SK-N-SH (cell line): ENCODE data around the gene NUMB. TPM values are rescaled to one million over a fixed set of nuclear protein-coding genes. Genes with fewer than 3 reads are reported as not detected.

Source experiments
- CTCF ChIA-PET: fragments of 300-600, 350-600 bp; formaldehyde crosslinking; extraction: SDS; loops from one replicate; lab custom pipeline; 2021; lab: Yijun Ruan, JAX
- POLR2A ChIA-PET: fragments of 350-600 bp; sonication (Branson Sonifier 250); formaldehyde crosslinking; extraction: SDS; loops from one replicate; lab custom pipeline; 2020; ENCODE audit warnings: antibody characterized with exemption, inconsistent platforms; lab: Yijun Ruan, JAX
- DNase-seq: peaks from one replicate; pipeline ENCODE4 v3.0.0; 2012
- H2AFZ ChIP-seq: fragments of 200-600 bp; sonication (generic); 2 replicates; pipeline ENCODE4 v1.8.1; 2016; ENCODE audit warnings: antibody characterized with exemption, mild to moderate bottlenecking, low read depth
- H3F3A ChIP-seq: fragments of 200-600 bp; sonication (generic); replicated peaks from 2 replicates; pipeline ENCODE3; 2016; ENCODE audit warnings: antibody characterized with exemption, mild to moderate bottlenecking; ENCODE audit not compliant: insufficient read depth
- H3K27ac ChIP-seq, 2 experiments: fragments of 200-500 bp in 1 of 2; fragments of 200-600 bp in 1 of 2; sonication (Bioruptor generic) in 1 of 2; sonication (generic), shearing (Covaris generic) in 1 of 2; 2 replicates each; pipeline versions ENCODE4 v1.5.1 to v1.6.1; 2014 to 2016; ENCODE audit warnings: low read depth in 2 of 2, inconsistent platforms in 1 of 2, low read length in 1 of 2, mild to moderate bottlenecking in 1 of 2, mixed read lengths in 1 of 2
- H3K27me3 ChIP-seq: fragments of 200-600 bp; sonication (generic), shearing (Covaris generic); 2 replicates; pipeline ENCODE4 v1.6.1; 2016; ENCODE audit warnings: mixed run types; ENCODE audit not compliant: insufficient read depth
- H3K36me3 ChIP-seq, 2 experiments: fragments of 200-500 bp in 1 of 2; fragments of 200-600 bp in 1 of 2; sonication (Bioruptor generic) in 1 of 2; sonication (generic) in 1 of 2; replicated peaks in 1 of 2; 2 replicates each; pipeline versions ENCODE3 to v1.5.1; 2014 to 2016; ENCODE audit warnings: low read length in 1 of 2, mild to moderate bottlenecking in 1 of 2; ENCODE audit not compliant: insufficient read depth in 2 of 2, control insufficient read depth in 1 of 2
- H3K4me1 ChIP-seq, 2 experiments: fragments of 200-500 bp in 1 of 2; fragments of 200-600 bp in 1 of 2; sonication (Bioruptor generic) in 1 of 2; sonication (generic), shearing (Covaris generic) in 1 of 2; 2 replicates each; pipeline versions ENCODE4 v1.5.1 to v1.6.1; 2014 to 2016; ENCODE audit warnings: low read depth in 1 of 2, low read length in 1 of 2, mixed run types in 1 of 2; ENCODE audit not compliant: insufficient read depth in 2 of 2, control insufficient read depth in 1 of 2
- H3K4me2 ChIP-seq: fragments of 200-600 bp; sonication (generic), shearing (Covaris generic); 2 replicates; pipeline ENCODE4 v1.6.1; 2017; ENCODE audit warnings: mixed run types
- H3K4me3 ChIP-seq, 2 experiments: fragments of 200-500 bp in 1 of 2; fragments of 200-600 bp in 1 of 2; sonication (Bioruptor generic) in 1 of 2; sonication (generic), shearing (Covaris generic) in 1 of 2; 2 replicates each; pipeline versions ENCODE4 v1.5.1 to v1.8.1; 2014 to 2016; ENCODE audit warnings: low read depth in 2 of 2, inconsistent platforms in 1 of 2, low read length in 1 of 2, mild to moderate bottlenecking in 1 of 2, mixed read lengths in 1 of 2, moderate library complexity in 1 of 2
- H3K79me2 ChIP-seq: fragments of 200-600 bp; sonication (generic); 2 replicates; pipeline ENCODE4 v1.8.1; 2017; ENCODE audit warnings: mild to moderate bottlenecking; ENCODE audit not compliant: insufficient read depth
- H3K9ac ChIP-seq: fragments of 200-600 bp; sonication (generic); 2 replicates; pipeline ENCODE4 v1.6.1; 2017; ENCODE audit warnings: mixed run types
- H3K9me2 ChIP-seq: fragments of 200-600 bp; sonication (generic); 2 replicates; pipeline ENCODE4 v1.6.1; 2017; ENCODE audit warnings: mixed run types
- H3K9me3 ChIP-seq: fragments of 200-600 bp; sonication (generic); 2 replicates; pipeline ENCODE4 v1.6.1; 2017; ENCODE audit warnings: mixed run types, mild to moderate bottlenecking, moderate library complexity
- H4K20me1 ChIP-seq: fragments of 200-600 bp; sonication (generic); 2 replicates; pipeline ENCODE4 v1.6.1; 2017; ENCODE audit warnings: mild to moderate bottlenecking, mixed run types; ENCODE audit not compliant: insufficient read depth
- ELF1 ChIP-seq: IDR thresholded peaks from 2 replicates; pipeline ENCODE4 v1.4.0; 2012
- EZH2phosphoT487 ChIP-seq: fragments of 200-600 bp; sonication (generic); IDR thresholded peaks from 2 replicates; pipeline ENCODE4 v1.6.1; 2017; ENCODE audit warnings: low read depth, mixed run types, mild to moderate bottlenecking, antibody characterized with exemption, moderate library complexity, borderline replicate concordance
- FOXJ3 ChIP-seq: sonication (generic); formaldehyde crosslinking; IDR thresholded peaks from 2 replicates; pipeline ENCODE4 v1.5.1; 2020; ENCODE audit warnings: mild to moderate bottlenecking, missing genetic modification reagents
- GABPA ChIP-seq: IDR thresholded peaks from 2 replicates; pipeline ENCODE4 v1.4.0; 2012; ENCODE audit warnings: low read depth, mild to moderate bottlenecking
- NFIC ChIP-seq: IDR thresholded peaks from 2 replicates; pipeline ENCODE4 v1.4.0; 2012; ENCODE audit warnings: borderline replicate concordance
- RAD21 ChIP-seq: IDR thresholded peaks from 2 replicates; pipeline ENCODE4 v1.6.1; 2012; ENCODE audit warnings: mild to moderate bottlenecking, low read length
- RXRA ChIP-seq: IDR thresholded peaks from 2 replicates; pipeline ENCODE4 v1.4.0; 2012; ENCODE audit warnings: low read depth, mild to moderate bottlenecking, borderline replicate concordance
- SIN3A ChIP-seq: IDR thresholded peaks from 2 replicates; pipeline ENCODE4 v1.6.1; 2012; ENCODE audit warnings: low read depth, mild to moderate bottlenecking, low read length, moderate library complexity, borderline replicate concordance
- TCF12 ChIP-seq: IDR thresholded peaks from 2 replicates; pipeline ENCODE4 v1.4.0; 2012
- WGBS: methylation state at CpG from one replicate; pipeline ENCODE4 v1.1.6; 2017; ENCODE audit warnings: low lambda C conversion rate; 5-methylcytosine and 5-hydroxymethylcytosine counted together
- polyA plus RNA-seq, 3 experiments: library from polyadenylated mRNA; depleted of rRNA; stranded (reverse); fragments of >200 nt; gene quantifications; 2 replicates each; pipeline ENCODE4 v1.2.3, GENCODE V29; 2012
- TF ChIP-seq, protein P1 (sequence below): fragments of 150-350 bp; IDR thresholded peaks from 2 replicates; pipeline ENCODE4 v1.6.1; 2017; ENCODE audit warnings: antibody characterized with exemption, low read length, low read depth, borderline replicate concordance
- TF ChIP-seq, protein P2 (sequence below): IDR thresholded peaks from 2 replicates; pipeline ENCODE4 v1.4.0; 2012; ENCODE audit warnings: low read depth

Gene NUMB
- polyA plus RNA-seq, 1 of the 3 experiments (the other 2 are of a cell fraction), result 58.4 TPM

DNA sequence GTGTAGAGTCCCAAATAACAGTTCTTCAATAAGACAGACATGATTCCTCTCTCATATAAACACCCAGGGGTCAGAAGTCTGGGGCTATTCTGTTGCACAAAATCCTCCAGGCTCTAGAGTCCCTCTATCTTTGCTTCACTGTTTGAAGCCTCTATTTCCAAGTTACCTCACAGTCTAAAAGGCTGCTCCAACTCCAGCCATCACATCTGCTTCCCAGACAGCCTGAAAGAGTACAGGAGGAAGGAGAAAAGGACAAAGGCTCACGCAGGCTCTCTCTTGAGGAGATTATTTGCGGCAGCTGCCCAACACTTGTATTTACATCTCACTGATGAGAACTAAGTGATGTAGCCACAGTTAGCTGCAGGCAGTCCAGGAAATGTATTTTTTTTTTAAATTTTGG lies 214.6 kb downstream of the NUMB start (continued):
- no peak for TF ChIP-seq FOXJ3
- no peak for TF ChIP-seq ELF1
- TF ChIP-seq, all 33 proteins: peak for 0

DNA sequence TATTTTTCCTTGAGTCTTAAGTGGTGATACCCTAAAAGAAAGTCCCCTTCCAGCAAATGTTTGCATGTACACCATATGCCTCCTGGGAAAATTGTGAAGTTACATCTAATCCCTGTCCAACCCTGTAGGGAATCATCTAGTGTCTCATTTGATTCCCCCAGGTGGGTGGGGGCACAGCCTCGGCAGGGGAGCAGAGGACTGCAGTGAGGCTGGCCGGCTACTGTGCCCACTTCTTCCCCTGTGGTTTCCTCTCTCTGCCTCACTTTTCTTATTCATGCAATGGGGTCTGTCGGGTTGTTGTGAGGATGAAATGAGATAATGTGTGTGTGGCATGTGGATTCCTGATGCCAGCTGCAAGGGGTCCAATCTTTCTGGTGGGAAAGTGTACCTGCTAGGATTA lies 215.0 kb downstream of the NUMB start:
- no peak overlapping the region for H2AFZ ChIP-seq
- H3K9me3 ChIP-seq, result no peaks in the 10 kb centered on the region
- ChIA-PET CTCF (interaction anchor here (0.9 to 1.5 kb wide), 2 partner anchors 51 to 228 kb away, joined by 3 to 4 read pairs; no protein-coding TSS in a partner anchor), POLR2A (no interaction called here)
- H3K79me2 ChIP-seq, result no peaks in the 10 kb centered on the region
- DNase-seq, result peak; percentile 20
- no peak overlapping the region for H3K4me3 ChIP-seq
- no peak for TF ChIP-seq NFIC
- no peak for TF ChIP-seq SIN3A
- no peak for TF ChIP-seq TCF12
- TF ChIP-seq RAD21, result no peak
- TF ChIP-seq, protein P1, sequence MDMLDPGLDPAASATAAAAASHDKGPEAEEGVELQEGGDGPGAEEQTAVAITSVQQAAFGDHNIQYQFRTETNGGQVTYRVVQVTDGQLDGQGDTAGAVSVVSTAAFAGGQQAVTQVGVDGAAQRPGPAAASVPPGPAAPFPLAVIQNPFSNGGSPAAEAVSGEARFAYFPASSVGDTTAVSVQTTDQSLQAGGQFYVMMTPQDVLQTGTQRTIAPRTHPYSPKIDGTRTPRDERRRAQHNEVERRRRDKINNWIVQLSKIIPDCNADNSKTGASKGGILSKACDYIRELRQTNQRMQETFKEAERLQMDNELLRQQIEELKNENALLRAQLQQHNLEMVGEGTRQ, result no peak
- TF ChIP-seq, all 33 proteins: peak for 0
- Histone ChIP-seq H3K9ac (no peak overlapping the region), H3K27me3 (no peaks in the 10 kb centered on the region; the same call in 1 of the 2 replicates), H3K4me1 (peaks cover 7 to 8% of the 10 kb centered on the region in 2 experiments; a peak in 3 of 4 replicates), H3K27ac (no peak overlapping the region), H3K4me2 (no peak overlapping the region), H3F3A (peaks cover 5% of the 10 kb centered on the region), H4K20me1 (no peaks in the 10 kb centered on the region), H3K9me2 (no peaks in the 10 kb centered on the region), H3K36me3 (no peaks in the 10 kb centered on the region)
- 56% methylated on average over 3 of the region's 3 CpGs for WGBS

DNA sequence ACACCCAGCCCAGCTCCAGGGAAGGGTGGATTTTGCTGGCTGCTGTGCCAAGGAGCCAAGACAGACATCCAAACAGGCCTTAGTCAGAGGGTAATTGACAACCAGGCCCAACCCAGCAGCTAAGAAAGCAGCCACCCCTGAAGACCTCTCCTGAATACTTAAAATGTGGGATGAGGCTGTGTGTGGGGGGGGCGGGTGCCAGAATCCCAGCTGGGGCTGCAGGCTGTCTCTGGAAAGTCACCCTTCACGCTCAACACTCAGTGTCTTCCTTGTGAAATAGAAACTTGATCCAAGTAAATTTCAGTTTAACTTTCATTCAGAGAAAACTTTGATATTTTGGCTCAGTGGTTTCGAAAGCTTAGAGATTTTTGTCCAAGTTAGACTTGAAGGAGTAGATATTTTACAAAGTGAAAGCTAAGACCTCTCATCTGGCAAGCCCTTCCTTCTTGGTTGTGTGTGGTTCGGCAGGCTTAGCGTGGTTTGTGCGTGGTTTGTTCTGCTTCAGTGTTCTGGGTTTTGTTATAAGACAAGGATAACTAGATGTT lies 215.9 kb downstream of the NUMB start:
- H3K79me2 ChIP-seq, result no peaks in the 10 kb centered on the region
- no peaks in the 10 kb centered on the region for H3K36me3 ChIP-seq
- POLR2A ChIA-PET, result no interaction called here
- no peak overlapping the region for H2AFZ ChIP-seq
- H3K9me3 ChIP-seq, result no peaks in the 10 kb centered on the region
- peak; percentile 21 for DNase-seq
- WGBS, result 90% methylated on average over 6 of the region's 6 CpGs
- peaks cover 5% of the 10 kb centered on the region for H3F3A ChIP-seq
- H4K20me1 ChIP-seq, result no peaks in the 10 kb centered on the region
- peaks cover 8 to 16% of the 10 kb centered on the region in 2 experiments; a peak in 3 of 4 replicates for H3K4me1 ChIP-seq
- H3K4me3 ChIP-seq, result no peak overlapping the region
- H3K27ac ChIP-seq, result no peak overlapping the region
- CTCF ChIA-PET, result interaction anchor here (0.9 to 1.5 kb wide), 2 partner anchors 52 to 229 kb away, joined by 3 to 4 read pairs; no protein-coding TSS in a partner anchor
- no peaks in the 10 kb centered on the region for H3K9me2 ChIP-seq
- H3K9ac ChIP-seq, result no peak overlapping the region
- no peak overlapping the region for H3K4me2 ChIP-seq
- peaks cover 9% of the 10 kb centered on the region; the same call in 1 of the 2 replicates for H3K27me3 ChIP-seq
- TF ChIP-seq GABPA (no peak), RXRA (no peak), EZH2phosphoT487 (no peak), FOXJ3 (no peak)
- TF ChIP-seq, protein P2, sequence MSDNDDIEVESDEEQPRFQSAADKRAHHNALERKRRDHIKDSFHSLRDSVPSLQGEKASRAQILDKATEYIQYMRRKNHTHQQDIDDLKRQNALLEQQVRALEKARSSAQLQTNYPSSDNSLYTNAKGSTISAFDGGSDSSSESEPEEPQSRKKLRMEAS, result no peak
